Measurements from ENCODE around the gene SLC12A6. TPM values are rescaled to one million over a fixed set of nuclear protein-coding genes. Genes with fewer than 3 reads are reported as not detected.
A peak's percentile ranks its signal among the peaks of the same experiment; 100 is the strongest.

Gene SLC12A6
- polyA plus RNA-seq, 2 of the 4 experiments (the other 2 are of a cell fraction), result 6.0 to 21.3 TPM

GRCh38 chr15:34318277-34319079, 19.1 kb downstream of the SLC12A6 start:
- no peaks in the 10 kb centered on the region for H3K9me3 ChIP-seq
- H3K4me2 ChIP-seq, result peak overlapping the region; percentile 83
- TF ChIP-seq MAX (IDR thresholded peaks at IDR 0.05), result peak; percentile 63; the same call in 1 of the 2 replicates
- peak; percentile 91 for TF ChIP-seq USF2 (IDR thresholded peaks at IDR 0.05)
- TF ChIP-seq JUN (IDR thresholded peaks at IDR 0.05), result peak in 1 of 2 experiments; percentile 24; a peak in 1 of 5 replicates
- no peak for TF ChIP-seq GATA3 (IDR thresholded peaks at IDR 0.05; ENCODE audit: borderline replicate concordance)
- peak; percentile 33 for TF ChIP-seq POLR2A (IDR thresholded peaks at IDR 0.05; ENCODE audit: low read length)
- ChIA-PET POLR2A (interaction anchor here (0.6 to 2.3 kb wide), 5 partner anchors 11 to 217 kb away, joined by 3 to 11 read pairs (median 3); partner anchors contain the start of genes EMC7, PGBD4 and SLC12A6), CTCF (interaction anchor here (1.0 to 1.4 kb wide), 7 partner anchors 11 to 49 kb away, joined by 3 to 8 read pairs (median 3); partner anchors contain the start of genes NOP10 and NUTM1)
- WGBS (ENCODE audit: missing lambda C conversion rate), result 7% methylated on average over 10 of the region's 10 CpGs
- peak; percentile 70 to 73 for DNase-seq (ENCODE audit: low read depth in 1 of 2, low spot score in 1 of 2)
- ATAC-seq, result peak; percentile 99
- peak; percentile 87 for FAIRE-seq
- H3K27ac ChIP-seq, result peak overlapping the region; percentile 64 to 73
- peak overlapping the region; percentile 52 for H3K4me3 ChIP-seq
- H3K4me1 ChIP-seq, result peaks cover 10% of the 10 kb centered on the region; the same call in 2 of the 3 replicates

GRCh38 chr15:34314491-34315490, 22.8 kb downstream of the SLC12A6 start:
- H3K9me3 ChIP-seq, result no peaks in the 10 kb centered on the region
- H3K4me2 ChIP-seq, result no peak overlapping the region
- no peak for FAIRE-seq
- H3K4me3 ChIP-seq, result no peak overlapping the region
- CTCF ChIA-PET, result interaction anchor here (0.6 to 1.1 kb wide), 5 partner anchors 10 to 63 kb away, joined by 3 to 5 read pairs (median 3); partner anchors contain the start of gene LPCAT4
- H3K27ac ChIP-seq, result no peak overlapping the region
- H3K4me1 ChIP-seq, result peaks cover 10% of the 10 kb centered on the region; the same call in 2 of the 3 replicates
- 61% methylated on average over 3 of the region's 3 CpGs for WGBS (ENCODE audit: missing lambda C conversion rate)
- DNase-seq (ENCODE audit: low read depth in 1 of 2, low spot score in 1 of 2), result no peak
- TF ChIP-seq PBX3 (IDR thresholded peaks at IDR 0.05) (no peak), EP300 (IDR thresholded peaks at IDR 0.05) (no peak), HES2 (IDR thresholded peaks at IDR 0.05) (no peak), MYC (IDR thresholded peaks at IDR 0.05; ENCODE audit: borderline replicate concordance, low read length) (no peak), CBX8 (IDR thresholded peaks at IDR 0.05) (no peak), ZSCAN20 (CRISPR knock-in tag; IDR thresholded peaks at IDR 0.05) (no peak), BHLHE40 (IDR thresholded peaks at IDR 0.05; ENCODE audit: low read depth, low read length) (no peak), POLR2AphosphoS2 (conservative IDR thresholded peaks at IDR 0.05; ENCODE audit: low read length) (no peak), ESRRA (IDR thresholded peaks at IDR 0.05; ENCODE audit: borderline replicate concordance, low read length) (no peak), FOSB (CRISPR knock-in tag; IDR thresholded peaks at IDR 0.05) (no peak), HDAC2 (IDR thresholded peaks at IDR 0.05) (no peak), ZC3H11A (IDR thresholded peaks at IDR 0.05) (no peak), KDM5A (IDR thresholded peaks at IDR 0.05) (no peak), CTCF (IDR thresholded peaks at IDR 0.05) (no peak), PHF8 (IDR thresholded peaks at IDR 0.05; ENCODE audit: borderline replicate concordance, low read depth) (no peak), KDM1A (IDR thresholded peaks at IDR 0.05; ENCODE audit: low read depth) (no peak), POLR2A (IDR thresholded peaks at IDR 0.05; ENCODE audit: low read length) (no peak), EHMT2 (IDR thresholded peaks at IDR 0.05; ENCODE audit: low read depth) (no peak), FOXS1 (CRISPR knock-in tag; IDR thresholded peaks at IDR 0.05) (no peak), ZFP36 (IDR thresholded peaks at IDR 0.05; ENCODE audit: borderline replicate concordance, partially characterized antibody) (no peak)
- POLR2A ChIA-PET, result no interaction called here
- no peak for ATAC-seq
